Mucosa of gallbladder (tissue), 1 donor: ENCODE measurements around the gene CREM. TPM values are rescaled to one million over a fixed set of nuclear protein-coding genes. Genes with fewer than 3 reads are reported as not detected.

Experiments
- DNase-seq: peaks from one replicate; pipeline ENCODE4 v3.0.0-alpha.2; 2020; ENCODE audit warnings: low spot score
- total RNA-seq: library from RNA; stranded (reverse); gene quantifications from one replicate; pipeline ENCODE4 v1.2.1, GENCODE V29; 2021
- donor health status: DM: no; HTN: no; CAD: no.

Gene CREM
- total RNA-seq, 1 donor from 2014 or later: 26.8 TPM

DNA sequence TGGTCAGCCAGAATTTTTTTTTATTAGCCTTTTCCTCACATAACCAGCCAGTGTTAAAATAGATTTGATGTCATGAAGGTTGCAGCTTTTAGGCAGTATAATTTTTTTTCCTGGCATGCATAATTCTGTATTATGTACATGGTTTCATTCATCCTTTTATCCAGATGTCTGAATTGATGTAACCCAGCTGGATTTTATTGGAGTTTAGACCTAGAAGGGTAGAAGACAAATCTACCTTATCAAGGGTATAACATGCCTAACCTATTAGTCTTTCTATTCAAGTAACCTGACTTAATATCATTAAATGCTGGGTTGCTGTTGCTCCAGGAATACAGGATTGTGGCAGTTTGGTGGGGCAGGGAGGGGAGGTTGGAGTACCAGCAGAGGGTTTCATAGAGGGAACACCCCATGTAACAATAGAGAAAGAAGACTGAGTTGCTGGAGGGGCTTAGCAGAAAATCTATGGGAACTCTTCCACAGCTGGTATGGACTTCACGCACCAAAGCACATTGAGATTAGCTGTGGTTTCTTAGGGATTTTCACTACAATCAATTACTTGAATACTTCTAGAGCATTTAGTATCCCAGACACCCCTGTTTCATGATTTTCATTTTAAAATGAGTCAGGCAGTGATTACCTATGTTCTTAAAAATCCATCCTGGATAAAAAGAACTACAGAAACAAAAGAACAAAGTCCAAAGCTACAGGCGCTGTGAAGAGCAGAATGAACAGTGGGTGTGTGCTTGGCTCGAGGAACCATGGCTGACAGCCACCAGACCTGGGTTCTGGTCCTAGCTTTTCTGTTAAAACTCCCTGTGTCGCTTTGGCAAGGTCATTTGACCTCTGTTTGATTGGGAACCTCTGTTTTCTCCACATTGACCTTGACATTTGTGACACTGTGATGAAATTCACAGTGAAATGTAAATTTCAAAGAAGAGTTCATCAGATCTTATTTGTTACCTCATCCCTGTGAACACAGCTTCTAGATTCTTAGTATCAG, 93.5 kb downstream of the CREM start:
- DNase-seq: no peak

DNA sequence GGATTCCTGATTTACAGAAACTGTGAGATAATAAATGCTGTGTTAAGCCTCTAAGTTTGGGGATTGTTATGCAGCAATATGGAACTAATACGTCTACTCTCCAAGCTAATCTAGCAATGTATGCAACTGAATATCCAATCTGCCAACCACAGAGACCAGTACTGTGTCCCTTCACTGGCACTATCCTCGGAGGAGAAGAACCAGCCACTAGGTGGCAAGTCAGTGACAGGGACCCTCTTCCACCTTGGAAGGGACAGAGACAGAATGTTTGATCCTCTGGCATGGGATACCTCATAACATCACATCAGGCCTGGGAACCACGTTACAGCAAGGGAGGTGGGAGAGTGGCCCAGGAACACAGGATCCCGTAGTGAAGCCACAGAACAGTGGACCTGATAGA, 96.4 kb downstream of the CREM start:
- DNase-seq: no peak

GRCh38 chr10:35224045-35224740, 97.5 kb downstream of the CREM start:
- no peak for DNase-seq

DNA sequence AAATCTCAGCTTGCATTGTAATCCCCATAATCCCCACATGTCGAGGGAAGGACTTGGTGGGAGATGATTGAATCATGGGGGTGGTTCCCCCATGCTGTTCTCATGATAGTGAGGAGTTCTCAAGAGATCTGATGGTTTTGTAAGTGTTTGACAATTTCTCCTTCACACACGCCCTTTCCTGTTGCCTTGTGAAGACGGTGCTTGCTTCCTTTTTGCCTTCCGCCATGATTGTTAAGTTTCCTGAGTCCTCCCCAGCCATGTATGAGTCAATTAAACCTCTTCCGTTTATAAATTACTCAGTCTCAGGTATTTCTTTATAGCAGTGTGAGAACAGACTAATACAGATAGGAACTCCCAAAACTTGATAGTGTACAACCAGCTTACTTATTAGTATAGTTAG, 98.6 kb downstream of the CREM start:
- no peak for DNase-seq

DNA sequence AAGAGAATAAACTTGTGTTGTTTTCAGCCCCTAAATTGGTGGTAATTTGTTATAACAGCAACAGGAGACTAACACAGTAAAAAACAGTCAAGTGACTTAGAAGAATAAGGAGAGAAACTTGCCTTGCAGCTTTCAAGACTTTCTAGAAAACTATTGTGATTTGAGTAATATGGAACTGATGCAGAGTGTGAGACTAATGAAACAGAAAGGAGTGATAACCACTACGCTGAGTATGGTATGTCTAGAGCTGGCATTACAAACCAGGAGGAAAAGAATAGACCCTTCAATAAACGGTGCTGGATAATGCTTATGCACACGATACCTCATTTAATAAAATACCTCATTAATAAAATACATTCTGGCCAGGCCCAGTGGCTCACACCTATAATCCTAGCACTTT, 99.9 kb downstream of the CREM start:
- no peak for DNase-seq

DNA sequence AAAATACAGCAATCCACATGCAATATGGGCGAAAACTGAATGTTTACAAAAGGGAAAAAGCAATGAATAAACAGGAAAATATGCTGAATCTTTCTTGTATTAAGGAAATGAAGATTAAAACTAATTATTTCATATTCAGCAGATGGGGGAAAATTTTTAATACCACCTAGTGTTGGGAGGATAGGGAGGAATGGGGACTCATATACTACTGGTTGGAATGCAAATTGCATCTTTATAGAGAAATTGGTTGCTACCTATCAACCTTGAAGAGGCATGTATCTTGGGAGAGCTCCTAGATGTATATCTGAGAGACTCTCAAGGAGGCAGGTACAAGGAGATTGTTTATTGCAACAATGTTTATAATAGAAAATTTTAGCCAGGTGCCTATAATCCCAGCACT, 101.4 kb downstream of the CREM start:
- no peak for DNase-seq

DNA sequence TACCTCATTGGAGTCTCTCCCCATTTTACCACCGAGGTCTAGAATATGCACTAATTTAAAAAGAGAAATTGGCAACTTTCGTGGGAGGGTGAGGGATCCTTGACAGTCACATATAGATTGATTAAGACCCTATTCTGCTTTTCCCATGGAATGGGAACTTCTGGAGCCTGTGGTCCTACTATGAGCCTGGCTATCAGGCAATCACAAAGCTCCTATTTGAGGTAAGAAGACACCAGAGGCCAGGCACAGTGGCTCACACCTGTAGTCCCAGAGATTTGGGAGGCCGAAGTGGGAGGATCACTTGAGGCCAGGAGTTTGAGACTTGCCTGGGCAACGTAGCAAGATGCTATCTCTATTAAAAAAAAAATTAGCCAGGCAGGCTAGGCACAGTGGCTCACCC, 105.0 kb downstream of the CREM start:
- no peak for DNase-seq

DNA sequence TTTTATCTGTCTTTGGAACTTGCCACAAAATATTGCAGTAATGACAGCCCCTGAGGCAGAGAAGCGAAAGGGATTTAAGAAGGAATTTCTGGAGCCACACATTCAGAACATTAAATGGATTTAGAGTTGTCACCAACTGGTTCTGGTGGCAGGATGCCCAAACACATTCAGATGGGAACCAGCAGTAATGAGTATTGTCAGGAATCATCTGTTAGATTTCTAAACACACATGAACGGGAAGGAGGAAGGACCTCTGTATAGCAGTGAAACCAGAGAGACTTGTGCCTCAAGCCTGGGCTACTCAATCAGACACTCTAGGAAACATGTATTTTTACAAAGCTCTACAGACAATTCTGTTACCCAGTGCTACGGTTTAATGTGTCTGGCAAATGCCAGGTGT, 105.9 kb downstream of the CREM start:
- no peak for DNase-seq

- no peak for DNase-seq
Observed at GRCh38 chr10:35234073-35234472, 107.4 kb downstream of the CREM start.

DNA sequence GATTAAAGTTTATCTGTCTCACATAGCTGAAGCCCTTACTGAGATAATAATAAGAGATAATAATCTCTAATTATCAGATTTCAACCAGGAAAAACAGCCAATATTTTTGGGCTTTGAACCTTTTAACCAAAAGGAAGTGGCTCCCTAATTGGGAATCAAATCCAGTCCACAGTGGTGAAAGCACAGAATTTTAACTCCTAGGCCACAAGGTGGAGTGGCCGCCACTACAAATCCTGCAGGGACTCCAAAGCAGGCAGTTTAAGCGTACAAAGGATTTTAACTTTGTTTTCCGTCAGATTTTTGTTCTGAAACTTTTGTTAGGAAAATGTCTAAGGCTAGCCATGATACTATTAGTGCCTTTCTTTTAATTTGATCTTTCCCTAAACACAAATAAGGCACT, 110.1 kb downstream of the CREM start:
- no peak for DNase-seq

- no peak for DNase-seq
Observed at GRCh38 chr10:35237766-35238512, 111.3 kb downstream of the CREM start.

DNA sequence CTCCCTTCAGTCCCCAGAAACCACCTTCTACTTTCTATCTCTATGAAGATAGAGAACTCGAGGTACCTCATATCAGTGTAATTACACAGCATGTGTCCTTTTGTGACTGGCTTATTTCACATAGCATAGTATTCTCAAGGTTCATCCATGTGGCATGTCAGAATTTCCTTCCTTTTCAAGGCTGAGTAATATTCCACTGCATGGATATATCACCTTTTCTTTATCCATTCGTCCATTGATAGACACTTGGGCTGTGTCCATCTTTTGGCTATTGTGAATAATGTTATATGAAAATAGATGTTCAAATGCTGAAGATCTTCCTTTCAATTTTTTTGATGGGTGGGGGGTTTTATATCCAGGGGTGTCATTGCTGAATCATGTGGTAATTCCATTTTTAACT, 117.9 kb downstream of the CREM start:
- DNase-seq: no peak

- no peak for DNase-seq
Observed at GRCh38 chr10:35246770-35247343, 120.2 kb downstream of the CREM start.

DNA sequence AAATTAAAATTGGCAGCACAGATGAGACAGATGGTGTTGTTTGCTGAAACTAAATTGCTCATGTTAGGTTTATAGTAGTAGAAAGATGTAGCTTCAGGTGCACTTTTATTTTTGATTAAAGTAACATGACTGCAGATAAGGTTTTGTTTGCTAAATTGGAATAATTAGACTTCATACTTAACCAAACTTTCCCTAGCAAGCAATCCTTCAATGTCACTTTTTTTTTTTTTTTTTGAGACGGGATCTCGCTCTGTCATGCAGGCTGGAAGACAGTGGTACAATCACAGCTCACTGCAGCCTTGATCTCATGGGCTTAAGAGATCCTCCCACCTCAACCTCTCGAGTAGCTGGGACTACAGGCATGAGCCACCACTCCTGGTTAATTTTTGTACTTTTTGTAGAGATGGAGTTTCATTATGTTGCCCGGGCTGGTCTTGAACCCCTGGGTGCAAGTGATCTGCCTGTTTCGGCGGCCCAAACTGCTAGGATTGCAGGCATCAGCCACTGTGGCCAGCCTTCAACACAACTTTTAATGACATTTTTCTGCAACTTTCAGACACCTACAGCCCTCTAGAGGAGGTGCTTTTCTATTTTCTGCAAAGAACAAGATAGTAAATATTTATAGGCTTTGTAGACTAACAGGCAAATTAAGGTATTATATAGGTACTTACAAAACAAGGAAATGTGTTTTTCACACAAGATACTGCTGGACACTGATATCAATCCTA, 124.9 kb downstream of the CREM start:
- DNase-seq: no peak

- no peak for DNase-seq
Observed at GRCh38 chr10:35257057-35257983, 130.7 kb downstream of the CREM start.

DNA sequence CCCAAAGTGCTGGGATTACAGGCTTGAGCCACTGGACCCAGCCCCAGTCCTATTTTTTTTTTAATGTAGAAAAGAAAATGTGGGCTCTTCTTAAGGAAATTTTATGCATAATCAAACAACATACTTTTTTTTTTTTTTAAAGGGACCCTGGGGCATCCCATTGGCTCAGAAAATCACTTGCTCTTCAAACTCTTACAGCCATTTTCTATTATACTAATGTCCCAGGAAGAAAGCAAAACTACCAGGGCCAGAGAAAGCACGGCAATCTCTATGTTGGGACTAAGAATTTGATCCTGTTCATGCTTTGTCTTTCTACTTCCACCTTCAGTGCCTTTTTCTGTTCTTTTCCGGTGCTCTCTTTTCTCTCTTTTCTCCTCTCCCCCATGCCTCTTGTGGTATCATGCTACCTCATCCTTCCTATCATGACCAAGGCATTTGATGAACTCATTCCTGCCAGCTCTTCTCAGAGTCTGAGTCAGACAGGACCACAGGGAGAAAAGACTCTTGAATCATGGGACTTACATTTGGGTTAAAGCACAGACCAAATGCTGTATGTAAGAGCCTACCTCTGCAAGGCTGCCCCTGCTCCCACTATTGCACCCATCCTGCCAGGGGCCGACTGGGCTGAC, 133.2 kb downstream of the CREM start:
- DNase-seq: no peak

- DNase-seq: no peak
Observed at GRCh38 chr10:35262436-35262835, 135.8 kb downstream of the CREM start.
